HG02678 (cell line): ENCODE results near the gene SHISA4.

Experiments used
- ATAC-seq: cut with Tn5 transposase; IDR thresholded peaks from one replicate; pipeline ENCODE4 v1.9.1; 2021; ENCODE audit warnings: mild to moderate bottlenecking, moderate library complexity; ENCODE audit not compliant: unreplicated experiment

The SHISA4 gene

DNA sequence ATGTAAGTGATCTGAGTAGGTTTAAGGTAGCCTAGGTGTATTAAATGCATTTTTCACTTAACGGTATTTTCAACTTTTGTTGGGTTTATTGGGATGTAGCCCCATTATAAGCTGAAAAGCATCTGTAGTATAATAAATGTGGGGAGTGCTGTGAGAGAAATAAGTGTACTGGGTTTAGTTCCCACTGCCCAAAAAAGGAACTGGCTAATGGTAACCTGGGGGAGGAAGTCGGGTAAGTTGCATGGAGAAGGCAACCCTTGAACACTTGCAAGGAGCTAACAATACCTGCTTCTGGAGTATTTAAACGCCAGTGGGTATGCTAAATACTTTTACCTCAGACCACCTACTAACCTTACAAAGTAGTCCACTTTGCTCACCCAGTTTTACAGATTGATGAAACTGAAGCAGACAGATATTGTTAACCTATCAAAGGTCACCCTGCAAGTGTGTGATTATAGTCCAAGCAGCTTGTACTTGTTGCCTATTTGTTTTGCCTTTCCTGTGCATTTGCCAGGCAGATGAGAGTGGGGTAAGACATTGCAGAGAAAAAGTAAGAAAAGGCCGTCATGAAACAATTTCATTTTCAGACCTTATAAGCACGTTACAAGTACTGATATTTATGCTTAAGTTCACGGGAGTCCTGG lies 7.6 kb upstream of the SHISA4 start:
- ATAC-seq: no peak

DNA sequence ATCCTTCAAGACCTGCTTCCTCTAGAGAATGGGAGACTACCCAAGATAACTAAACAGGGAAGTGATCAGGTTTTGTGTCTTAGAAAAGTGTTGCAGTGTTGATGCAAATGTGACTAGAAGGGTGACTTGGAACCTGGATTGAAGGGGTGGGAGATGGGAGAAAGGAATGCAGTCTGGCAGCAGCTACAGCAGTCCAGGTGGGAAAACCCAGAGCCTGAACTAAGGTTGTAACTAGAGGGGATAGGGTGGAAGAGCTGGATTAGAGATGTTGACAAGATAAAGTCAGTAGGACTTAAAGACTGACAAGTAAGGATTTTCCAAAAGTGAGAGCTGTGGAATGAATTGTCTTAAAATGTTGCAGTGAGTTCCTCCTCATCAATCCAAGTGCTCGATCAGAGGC lies 7.1 kb upstream of the SHISA4 start:
- no peak for ATAC-seq

DNA sequence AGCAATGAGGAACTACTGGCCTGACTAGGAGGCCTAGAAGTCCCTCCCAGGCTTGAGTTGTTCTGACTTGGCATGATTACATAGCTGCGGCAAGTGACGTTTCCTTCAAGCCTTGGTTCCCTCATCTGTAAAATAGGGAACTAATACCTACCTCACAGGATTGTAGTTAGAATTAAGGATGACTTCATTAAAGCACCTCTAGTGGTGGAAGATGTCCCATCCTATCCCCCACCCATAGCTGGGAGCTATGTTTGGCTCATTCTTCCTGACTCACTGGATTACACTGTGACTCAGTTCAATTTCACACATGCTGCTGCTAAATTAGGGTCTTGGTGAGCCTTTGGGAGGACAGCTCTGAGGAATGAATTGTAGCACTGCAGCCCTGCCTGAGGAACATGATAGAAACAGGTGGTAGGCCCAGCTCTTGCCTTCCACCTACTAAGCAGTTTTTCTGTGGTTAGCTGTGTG lies 6.0 kb upstream of the SHISA4 start:
- no peak for ATAC-seq

DNA sequence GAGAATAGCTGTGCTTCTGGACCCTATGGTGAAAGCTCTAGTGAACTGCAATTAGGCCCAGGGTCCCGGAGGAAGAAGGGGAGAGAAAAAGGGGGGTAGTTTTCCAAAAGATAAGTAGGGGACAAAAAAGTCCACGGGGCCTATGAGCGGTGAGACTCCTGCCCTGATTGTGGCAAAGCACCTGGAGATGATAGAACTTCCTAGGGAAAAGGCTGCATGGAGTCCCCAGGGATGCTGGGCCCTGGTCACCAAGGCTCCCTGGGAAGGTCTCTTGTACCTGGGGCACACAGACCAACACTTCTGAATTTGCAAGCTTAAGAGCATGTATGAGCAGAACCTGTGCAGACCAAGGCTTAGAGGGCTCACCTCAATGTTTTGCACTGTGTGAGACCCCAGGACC lies 5.4 kb upstream of the SHISA4 start:
- ATAC-seq: no peak

DNA sequence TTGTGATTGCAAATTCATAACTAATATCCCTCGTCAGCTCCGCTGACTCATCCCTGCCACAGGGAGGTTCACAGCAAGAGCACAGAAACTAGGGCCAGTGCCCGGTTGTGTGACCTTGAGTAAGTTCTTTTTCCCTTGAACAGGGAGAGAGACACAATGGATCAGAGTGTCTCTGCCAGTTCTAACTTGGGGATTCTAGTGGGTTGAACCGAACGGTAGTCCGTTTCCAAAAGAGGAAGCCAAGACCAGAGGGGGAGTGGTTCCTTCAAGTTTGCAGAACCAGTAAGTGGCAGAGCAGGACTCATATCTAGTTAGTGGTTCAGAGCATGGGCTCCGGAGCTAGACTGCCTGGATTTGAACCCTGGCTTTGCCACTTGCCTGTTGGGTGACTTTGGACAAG lies 4.9 kb upstream of the SHISA4 start:
- ATAC-seq: no peak

DNA sequence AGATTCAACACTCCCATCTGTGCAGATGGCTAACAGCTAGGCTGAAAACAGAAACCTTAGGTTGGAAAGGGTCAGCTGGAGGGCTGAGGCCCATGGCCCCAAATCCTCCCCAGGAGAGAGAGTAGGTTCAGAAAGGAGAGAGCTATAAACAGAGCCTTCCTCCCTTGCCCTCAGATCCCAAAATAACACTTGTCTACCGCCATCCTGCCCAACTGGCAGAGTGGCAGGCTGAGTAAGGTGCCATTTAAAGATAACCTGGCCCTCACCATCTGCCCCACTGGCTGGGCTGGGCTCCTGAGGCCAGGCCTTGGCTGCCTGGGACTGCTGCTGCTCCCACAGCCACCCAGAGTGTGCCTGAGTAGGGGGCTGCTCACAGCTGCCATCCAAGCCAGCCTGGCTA lies 4.3 kb upstream of the SHISA4 start:
- ATAC-seq: no peak

DNA sequence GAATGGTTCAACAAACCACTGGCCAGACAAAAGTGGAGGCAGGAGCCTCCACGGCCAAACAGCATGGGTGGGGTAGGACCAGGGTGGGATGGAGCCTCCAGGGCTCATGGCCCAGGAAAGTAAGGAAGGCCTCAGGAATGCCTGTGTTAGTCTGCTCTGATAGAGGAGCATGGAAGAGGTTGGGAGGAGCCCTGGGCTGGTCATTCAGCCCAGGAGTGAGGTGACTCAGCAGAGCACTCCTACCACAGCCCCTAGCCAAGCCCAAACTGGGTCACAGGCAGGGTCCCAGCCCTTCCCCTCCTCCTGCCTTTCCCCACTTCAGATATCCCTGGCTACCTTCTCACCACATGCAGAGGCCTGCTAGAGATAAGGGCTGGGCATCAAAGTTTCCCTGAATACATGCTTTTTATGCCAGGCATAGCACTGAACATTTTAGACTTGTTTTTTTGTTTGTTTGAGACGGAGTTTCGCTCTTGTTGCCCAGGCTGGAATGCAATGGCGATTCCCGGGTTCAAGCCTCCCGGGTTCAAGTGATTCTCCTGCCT lies 3.1 kb upstream of the SHISA4 start:
- ATAC-seq: no peak

DNA sequence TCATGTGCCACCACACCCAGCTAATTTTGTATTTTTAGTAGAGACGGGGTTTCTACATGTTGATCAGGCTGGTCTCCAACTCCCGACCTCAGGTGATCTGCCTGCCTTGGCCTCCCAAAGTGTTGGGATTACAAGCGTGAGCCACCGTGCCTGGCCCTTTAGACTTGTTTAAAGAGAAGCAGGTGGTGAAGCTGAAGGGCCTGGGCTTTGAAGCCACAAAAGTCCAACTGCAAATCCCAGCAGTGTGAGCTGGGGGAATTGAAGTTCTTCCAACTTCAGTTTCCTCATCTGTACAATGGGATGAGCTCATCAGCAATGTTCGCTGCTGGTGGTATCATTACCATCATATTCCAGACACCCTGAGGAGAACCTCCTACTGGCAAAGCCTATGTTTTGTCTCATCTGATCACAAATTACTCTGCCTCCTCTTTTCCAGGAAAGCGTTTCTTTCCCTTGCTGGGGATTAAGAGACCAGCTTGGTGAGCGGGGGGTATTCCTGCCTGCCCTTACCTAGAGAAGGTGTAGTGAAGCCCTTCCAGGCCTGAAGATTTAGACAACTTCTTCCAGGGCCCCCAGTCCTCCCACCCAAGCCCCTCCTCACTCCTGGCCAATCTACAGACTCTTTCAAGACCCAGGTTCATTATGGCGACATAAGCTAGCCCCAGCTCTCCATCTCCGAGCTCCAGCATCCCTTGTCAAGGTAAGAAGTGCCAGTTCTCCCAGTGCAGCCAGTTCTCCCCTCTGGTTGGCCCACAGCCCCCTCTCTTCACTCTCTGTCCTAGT lies 2.4 kb upstream of the SHISA4 start:
- ATAC-seq: no peak

DNA sequence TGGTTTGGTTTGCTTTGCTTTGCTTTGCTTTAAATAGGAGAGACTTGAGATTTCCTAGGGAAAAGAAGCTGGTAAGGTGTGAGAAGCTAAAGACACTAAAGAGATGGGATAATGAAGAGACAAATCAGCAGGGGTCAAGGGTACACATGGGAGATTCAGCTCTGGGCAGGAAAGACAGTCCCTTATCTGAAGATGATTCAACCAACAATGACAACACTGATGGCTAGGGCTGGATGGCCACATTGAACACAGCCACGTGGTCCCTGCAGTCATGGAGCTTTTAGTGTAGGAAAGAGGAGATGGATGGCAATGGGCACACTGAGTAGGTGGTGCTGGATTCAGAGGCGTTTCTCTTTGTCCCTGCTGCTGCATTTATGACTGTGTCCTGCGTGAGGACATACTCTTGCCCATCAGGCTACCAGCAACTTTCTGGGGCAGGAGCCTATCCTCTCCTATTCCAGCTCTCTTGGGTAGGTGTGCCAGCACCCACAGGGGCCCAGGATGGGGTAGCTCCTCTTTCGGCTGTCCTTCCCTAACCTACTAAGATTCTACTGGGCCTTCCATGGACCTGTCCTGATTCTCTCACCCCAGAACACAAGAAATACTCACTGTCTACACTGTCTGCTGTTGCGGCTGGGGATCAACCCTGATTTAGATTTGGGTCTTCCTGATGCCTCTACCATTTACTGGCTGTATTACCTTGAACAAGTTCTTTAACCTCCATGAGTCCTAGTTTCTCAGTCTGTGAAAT lies 1.4 kb upstream of the SHISA4 start:
- no peak for ATAC-seq

DNA sequence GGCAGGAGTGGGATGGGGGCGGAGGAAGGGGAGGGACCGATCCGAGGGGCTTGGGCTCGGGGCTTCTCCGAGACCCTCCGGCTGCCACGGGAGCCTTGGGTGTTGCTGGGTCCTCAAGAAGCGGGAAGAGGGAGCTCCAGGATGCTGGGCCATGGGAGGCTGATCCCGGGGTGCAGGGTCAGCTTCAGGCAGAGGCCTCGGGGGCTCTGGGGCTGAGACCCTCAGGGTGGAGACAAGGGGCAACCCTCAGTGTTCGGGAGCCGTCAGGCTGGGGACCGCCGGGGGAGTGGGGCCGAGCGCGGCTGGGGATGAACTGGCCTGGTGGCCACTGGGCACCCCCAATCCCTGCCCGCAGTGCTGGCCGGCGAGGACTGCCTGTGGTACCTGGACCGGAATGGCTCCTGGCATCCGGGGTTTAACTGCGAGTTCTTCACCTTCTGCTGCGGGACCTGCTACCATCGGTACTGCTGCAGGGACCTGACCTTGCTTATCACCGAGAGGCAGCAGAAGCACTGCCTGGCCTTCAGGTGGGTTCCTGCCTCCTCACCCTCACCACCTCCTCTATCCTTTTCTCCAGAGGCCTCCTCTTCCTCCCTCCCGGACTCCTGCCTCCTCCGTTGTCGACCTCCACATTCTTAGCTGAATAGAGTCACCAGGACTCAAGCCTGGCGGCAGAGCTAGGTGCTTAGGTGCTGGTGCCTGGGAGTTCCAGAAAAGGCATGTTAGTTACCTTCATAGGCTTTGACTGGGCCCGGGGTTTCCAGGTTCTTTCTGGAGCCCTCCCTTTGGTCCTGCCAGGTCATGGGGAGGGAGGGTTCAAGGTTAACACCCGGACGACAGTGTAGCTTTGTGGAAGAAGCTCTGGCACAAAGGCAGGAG lies 631 bp downstream of the SHISA4 start:
- ATAC-seq: no peak

DNA sequence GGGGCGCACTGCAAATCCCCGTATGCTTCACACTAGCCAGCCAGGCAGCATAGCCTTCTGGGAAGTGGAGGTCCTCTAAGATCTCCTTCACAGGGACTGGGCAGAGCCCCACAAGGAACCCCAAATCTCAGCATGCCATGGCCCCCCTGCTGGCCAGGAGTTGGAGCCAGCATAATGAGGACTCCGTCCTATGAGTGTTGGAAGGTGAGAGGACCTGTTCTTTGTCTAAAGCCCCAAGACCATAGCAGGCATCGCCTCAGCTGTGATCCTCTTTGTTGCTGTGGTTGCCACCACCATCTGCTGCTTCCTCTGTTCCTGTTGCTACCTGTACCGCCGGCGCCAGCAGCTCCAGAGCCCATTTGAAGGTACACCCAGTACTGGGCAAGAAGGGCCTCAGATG lies 1.5 kb downstream of the SHISA4 start:
- ATAC-seq: no peak

DNA sequence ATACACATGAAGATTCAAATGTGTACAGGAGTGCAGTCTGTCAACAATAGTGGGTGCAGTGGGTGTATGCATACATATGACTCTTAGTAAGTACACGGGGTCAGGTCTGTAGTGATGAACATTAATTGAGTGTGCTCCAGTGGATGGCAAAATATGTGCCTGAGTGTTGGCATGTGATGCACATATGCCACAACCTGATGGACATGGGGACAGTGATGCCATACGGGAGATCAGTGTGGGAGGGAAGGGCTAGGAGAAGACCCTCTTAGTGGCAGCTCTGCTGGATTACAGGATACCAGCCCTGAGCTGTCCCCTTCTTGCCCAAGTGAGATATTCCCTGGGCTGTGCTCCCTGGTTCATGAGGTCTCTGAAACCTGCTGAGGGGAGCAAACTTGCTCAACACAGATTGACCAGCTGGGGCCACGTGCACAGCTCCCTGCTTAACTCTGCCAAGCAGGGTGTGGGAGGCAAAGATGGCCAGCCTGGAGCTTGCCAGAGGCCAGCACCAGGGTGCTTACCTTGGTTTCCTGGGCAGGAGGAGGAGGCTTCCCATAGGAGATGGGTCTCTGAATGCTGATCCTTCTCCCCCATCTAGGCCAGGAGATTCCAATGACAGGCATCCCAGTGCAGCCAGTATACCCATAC lies 2.2 kb downstream of the SHISA4 start:
- ATAC-seq: no peak

DNA sequence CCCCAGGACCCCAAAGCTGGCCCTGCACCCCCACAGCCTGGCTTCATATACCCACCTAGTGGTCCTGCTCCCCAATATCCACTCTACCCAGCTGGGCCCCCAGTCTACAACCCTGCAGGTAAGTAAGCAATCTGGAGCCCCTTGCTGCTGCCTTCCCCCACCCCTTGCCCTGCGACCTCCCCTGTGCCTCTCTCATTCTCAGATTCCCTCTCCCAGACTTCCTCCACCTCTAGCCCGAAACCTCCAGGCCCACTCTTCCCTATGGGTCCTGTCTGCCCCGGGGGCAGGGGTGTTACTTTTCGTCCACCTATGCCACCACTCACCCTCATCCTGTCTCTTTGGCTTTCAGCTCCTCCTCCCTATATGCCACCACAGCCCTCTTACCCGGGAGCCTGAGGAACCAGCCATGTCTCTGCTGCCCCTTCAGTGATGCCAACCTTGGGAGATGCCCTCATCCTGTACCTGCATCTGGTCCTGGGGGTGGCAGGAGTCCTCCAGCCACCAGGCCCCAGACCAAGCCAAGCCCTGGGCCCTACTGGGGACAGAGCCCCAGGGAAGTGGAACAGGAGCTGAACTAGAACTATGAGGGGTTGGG lies 2.9 kb downstream of the SHISA4 start:
- no peak for ATAC-seq

DNA sequence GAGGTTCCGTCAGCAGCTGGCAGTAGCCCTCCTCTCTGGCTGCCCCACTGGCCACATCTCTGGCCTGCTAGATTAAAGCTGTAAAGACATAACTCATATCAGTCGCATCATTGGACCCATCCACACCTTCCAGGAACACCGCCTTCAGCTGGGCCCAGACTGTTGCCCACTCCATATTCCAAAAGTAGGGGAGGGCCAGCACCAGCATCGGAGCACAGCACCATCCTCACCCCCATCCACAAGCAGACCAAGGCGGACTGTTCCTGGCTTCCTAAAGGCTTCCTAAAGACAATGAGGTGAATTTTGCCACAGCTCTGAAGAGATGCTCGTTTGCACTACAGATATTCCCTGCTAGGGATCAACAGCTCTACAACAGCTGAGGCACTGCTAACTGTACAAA lies 3.5 kb downstream of the SHISA4 start:
- ATAC-seq: no peak

DNA sequence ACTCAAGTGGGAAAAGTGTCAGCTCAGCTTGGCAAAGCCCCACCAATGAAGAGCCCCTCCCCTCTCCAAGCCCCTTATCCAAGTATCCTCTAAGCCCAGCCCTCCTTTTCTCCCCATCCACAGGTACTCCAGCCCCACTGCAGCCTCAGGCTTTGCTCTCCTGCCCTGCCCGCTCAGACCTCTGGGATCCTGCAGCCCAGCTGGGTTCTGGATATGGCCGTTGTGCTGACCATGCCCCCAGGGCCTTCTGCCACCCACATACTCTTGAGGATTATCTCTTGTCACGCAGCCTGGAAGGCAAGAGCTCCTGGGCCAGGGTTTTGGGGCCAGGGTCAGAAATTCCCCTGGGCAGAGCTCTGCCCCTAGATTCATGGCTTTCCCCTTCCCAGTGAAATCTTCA lies 4.7 kb downstream of the SHISA4 start:
- no peak for ATAC-seq

DNA sequence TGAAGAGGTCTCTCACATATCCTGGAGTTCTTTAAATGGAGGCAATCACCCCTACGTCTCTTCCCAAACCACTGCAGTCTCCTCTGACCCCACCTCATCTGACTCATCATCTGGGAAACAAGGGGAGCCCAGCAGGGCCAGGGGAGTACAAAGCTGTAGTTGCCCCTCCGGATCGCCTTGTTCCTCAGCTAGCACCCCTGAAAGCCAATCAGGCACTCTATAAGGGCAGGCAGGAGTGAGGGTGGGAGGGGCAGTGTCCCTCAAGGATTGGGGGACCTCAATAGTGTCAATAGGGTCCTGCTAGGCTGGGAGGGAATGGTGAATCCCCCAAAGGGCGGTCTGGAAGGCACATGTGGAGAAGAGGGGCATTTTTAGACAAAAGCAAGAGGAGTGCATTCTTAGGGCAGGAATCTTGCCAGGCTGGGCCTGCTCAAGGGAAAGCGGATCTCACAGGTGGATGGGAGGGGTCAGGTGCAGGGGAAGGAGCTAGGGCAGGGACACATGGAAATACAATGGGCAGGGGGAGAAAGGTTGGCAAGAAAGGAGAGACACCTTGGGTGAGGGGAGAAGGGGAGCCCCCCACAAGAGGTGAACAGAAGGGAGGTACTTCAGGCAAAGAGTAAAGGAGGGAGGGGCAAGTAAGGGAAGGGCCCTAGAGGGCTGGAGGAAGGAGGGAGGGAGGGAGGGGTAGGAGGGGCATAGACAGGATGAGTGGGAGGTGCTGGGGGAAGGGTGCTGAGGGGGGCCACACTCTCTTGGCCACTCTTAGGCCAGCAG lies 5.8 kb downstream of the SHISA4 start:
- no peak for ATAC-seq

DNA sequence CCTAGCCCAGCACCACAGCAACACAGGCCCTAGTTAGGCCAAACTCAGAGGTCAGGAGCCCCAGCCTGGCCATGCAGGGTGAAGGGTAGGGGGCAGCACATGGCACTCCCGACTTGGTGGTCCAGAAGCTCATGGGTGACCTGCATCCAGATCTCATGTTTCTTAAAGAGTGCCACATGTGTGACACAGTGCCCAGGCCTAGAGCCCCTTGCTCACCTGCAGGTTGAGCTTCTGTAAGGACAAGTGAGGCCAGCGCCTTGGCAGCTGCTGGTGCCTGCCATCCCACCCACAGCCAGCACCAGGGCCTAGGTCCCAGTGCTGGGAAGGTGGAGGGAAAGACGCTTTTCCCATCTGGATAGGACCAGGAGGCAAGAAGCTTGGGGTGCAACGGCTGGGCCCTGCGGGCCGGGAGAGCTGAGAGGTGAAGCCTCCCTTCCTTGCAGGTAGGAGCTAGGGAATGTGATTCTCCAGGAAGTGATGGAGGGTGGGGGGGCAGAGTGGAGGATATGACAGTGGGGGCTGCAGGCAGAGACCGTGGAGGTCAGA lies 6.5 kb downstream of the SHISA4 start:
- no peak for ATAC-seq

DNA sequence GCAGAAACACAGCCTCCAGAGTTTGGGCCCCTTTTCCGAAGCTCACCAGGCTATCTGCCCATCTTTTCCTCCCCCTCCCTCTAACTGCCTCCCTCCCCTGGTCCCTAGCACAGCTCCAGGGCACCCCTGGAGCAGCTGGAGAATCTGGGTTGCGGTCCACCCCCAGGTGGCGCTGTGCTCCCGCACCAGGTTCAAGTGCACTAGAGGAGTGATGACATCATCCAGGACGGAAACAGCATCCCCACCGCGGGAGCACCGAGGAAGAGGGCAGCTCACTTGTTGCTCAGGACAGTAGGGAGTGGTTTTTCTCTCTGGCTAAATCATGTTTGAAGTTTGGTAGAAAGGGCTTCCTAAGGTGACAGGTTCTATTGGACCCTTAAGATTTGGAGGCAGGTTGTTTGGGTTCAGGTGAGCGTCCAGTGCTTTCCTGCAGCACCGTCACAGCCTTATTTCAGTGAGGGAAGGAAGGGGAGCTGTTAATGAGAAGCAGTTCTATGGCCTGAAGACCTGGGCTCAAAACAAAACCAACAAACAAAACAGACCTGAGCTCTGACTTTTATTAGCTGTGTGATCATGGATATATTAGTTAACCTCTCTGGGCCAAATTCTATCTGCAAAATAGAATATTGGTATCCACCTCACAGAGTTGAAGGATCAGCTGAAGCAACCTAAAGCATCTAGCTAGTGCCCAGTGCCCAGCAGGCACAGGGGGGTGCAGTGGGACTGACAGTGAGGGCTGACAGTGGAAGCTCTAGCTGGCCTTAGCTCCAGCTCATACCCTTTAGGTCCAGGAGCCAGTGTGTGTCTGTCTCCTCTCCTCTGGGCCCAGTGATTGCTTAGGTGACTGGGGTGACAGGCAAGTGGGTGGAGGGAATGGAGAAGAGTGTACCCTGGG lies 7.5 kb downstream of the SHISA4 start:
- peak; percentile 80 for ATAC-seq
